ENCODE data around the gene GARS1.
A peak's percentile ranks its signal among the peaks of the same experiment; 100 is the strongest.
"Not testable (repeated sequence)": the region's sequence is repeated elsewhere in the genome, so short reads cannot be mapped to it uniquely, and the experiment has no call there.

GARS1 gene

DNA sequence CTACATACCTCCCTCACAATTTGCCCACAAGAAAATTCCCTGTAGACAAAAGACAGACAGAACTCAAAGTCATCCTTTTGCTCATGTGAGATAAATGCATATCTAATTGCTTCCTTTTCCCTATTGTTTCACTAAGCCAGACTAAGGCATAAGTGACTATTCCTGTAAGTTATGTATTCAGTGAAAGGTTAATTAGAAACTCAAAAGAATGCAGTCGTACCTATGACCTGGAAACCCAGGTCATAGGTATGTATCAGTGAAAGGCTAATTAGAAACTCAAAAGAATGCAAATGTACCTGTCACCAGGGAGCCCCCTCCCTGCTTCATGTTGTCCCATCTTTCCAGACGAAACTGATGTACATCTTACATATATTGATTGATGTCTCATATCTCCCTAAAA, 10.3 kb upstream of the GARS1 start:
- H3K4me3 Mint-ChIP-seq, result no peak overlapping the region
- DNase-seq, result no peak
- H3K36me3 Mint-ChIP-seq (ENCODE audit: low read depth), result peaks cover 90% of the 10 kb centered on the region
- H3K27me3 Mint-ChIP-seq (ENCODE audit: low read depth, poor library complexity), result peaks cover 3% of the 10 kb centered on the region
- no peak overlapping the region for H3K27ac Mint-ChIP-seq
- H3K9me3 Mint-ChIP-seq, result peaks cover 41% of the 10 kb centered on the region
- TF ChIP-seq, protein P1, sequence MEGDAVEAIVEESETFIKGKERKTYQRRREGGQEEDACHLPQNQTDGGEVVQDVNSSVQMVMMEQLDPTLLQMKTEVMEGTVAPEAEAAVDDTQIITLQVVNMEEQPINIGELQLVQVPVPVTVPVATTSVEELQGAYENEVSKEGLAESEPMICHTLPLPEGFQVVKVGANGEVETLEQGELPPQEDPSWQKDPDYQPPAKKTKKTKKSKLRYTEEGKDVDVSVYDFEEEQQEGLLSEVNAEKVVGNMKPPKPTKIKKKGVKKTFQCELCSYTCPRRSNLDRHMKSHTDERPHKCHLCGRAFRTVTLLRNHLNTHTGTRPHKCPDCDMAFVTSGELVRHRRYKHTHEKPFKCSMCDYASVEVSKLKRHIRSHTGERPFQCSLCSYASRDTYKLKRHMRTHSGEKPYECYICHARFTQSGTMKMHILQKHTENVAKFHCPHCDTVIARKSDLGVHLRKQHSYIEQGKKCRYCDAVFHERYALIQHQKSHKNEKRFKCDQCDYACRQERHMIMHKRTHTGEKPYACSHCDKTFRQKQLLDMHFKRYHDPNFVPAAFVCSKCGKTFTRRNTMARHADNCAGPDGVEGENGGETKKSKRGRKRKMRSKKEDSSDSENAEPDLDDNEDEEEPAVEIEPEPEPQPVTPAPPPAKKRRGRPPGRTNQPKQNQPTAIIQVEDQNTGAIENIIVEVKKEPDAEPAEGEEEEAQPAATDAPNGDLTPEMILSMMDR (IDR thresholded peaks at IDR 0.05), result no peak
- H3K4me1 Mint-ChIP-seq, result no peaks in the 10 kb centered on the region

DNA sequence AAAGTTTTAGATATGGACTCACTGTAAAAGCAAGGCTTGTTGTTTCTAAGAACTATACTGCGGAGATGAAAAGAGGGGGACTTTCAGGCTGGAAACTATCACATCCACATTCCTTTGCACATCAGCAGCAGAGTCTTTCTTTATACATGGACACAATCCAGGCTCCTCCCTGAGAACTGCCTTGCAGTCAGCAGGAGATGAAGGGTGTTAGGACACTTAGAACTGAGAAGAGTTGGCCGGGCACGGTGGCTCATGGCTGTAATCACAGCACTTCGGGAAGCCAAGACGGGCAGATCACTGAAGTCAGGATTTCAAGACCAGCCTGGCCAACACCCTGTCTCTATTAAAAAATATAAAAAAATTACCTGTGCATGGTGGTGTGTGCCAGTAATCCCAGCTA, 9.7 kb upstream of the GARS1 start:
- TF ChIP-seq, protein P1 (IDR thresholded peaks at IDR 0.05), result no peak
- peaks cover 37% of the 10 kb centered on the region for H3K9me3 Mint-ChIP-seq

DNA sequence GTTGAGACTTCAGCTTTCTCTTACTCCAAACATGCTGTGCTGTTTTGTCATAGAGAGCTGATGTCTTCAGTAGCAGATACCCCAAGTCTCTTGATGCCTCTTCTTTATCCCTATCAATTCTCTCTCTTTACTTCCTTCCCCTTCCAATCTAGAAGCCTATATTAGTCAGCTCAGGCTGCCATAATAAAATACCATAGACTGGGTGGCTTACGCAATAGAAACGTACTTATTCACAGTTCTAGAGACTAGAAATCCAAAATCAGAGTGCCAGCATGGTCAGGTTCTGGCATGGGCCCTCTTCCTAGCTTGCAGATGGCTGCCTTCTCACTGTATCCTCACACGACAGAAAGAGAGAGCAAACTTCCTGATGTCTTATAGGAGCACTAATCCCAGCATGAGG, 9.0 kb upstream of the GARS1 start:
- Mint-ChIP-seq H3K4me1 (no peaks in the 10 kb centered on the region), H3K27ac (no peak overlapping the region), H3K36me3 (ENCODE audit: low read depth) (peaks cover 89% of the 10 kb centered on the region), H3K4me3 (no peak overlapping the region), H3K9me3 (peaks cover 30% of the 10 kb centered on the region), H3K27me3 (ENCODE audit: low read depth, poor library complexity) (peaks cover 3% of the 10 kb centered on the region)
- TF ChIP-seq, protein P1 (IDR thresholded peaks at IDR 0.05), result no peak
- DNase-seq, result no peak

More for the DNA sequence above, 9.7 kb upstream of the GARS1 start:
- peaks cover 91% of the 10 kb centered on the region for H3K36me3 Mint-ChIP-seq (ENCODE audit: low read depth)
- no peak for DNase-seq
- no peaks in the 10 kb centered on the region for H3K4me1 Mint-ChIP-seq
- H3K4me3 Mint-ChIP-seq, result no peak overlapping the region
- H3K27ac Mint-ChIP-seq, result no peak overlapping the region
- H3K27me3 Mint-ChIP-seq (ENCODE audit: low read depth, poor library complexity), result peaks cover 3% of the 10 kb centered on the region

DNA sequence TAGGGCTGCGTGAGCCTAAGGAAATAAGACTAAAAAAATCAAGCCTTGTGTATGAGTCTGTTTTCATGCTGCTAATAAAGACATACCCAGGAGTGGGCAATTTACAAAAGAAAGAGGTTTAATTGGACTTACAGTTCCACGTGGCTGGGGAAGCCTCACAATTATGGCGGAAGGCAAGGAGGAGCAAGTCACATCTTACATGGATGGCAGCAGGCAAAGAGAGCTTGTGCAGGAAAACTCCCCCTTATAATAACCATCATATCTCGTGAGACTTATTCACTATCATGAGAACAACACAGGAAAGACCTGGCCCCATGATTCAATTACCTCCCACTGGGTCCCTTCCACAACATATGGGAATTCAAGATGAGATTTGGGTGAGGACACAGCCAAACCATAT, 7.1 kb upstream of the GARS1 start:
- not testable (repeated sequence) for DNase-seq; H3K27me3 Mint-ChIP-seq (ENCODE audit: low read depth, poor library complexity); H3K27ac Mint-ChIP-seq; H3K4me1 Mint-ChIP-seq; H3K4me3 Mint-ChIP-seq
- Mint-ChIP-seq H3K9me3 (peaks cover 31% of the 10 kb centered on the region), H3K36me3 (ENCODE audit: low read depth) (peaks cover 88% of the 10 kb centered on the region)

DNA sequence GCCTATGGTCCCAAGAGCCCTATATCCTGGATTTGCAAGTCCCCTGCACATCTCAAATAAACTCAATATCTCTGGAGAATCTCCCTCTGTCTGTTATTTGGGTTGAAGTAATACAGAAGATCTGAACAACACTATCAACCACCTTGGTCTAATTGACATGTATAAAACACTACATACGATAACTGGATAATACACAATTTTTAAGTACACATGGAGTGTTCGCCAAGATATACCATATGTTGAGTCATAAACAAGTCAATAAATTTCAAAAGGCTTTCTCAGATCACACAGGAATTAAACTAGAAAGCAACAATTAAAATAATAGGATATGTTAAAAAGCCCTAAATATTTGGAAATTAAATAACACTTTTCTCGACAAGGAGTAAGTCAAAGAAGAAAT, 5.6 kb upstream of the GARS1 start:
- TF ChIP-seq, protein P1 (IDR thresholded peaks at IDR 0.05), result no peak
- no peak overlapping the region for H3K4me3 Mint-ChIP-seq
- no peak overlapping the region for H3K27ac Mint-ChIP-seq
- no peak for DNase-seq
- H3K36me3 Mint-ChIP-seq (ENCODE audit: low read depth), result peaks cover 72% of the 10 kb centered on the region
- H3K27me3 Mint-ChIP-seq (ENCODE audit: low read depth, poor library complexity), result peaks cover 3% of the 10 kb centered on the region
- H3K9me3 Mint-ChIP-seq, result peaks cover 26% of the 10 kb centered on the region
- peaks cover 12% of the 10 kb centered on the region for H3K4me1 Mint-ChIP-seq

DNA sequence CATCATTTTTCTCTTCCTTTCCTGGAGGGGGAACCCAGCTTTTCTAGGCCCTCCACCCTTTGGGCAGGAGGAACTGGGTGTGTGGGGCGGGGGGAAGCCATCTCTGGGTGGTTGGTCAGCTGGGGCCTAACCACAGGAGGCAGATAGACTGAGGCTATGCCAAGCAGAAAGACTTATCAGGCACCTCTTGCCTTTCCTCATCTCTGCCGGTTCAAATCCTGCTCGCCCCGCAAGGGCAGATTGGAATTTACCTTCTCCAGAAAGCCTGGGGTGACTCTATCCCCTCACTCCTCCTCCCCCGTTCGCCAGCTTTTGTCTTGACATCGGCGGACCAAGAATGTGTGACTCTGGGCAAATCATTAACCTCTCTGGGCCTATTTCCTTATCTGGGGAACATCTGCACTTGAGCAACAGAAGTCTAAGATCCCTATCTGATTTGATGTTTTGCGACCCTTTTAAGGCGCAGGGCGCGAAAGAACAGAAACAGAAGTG, 584 bp upstream of the GARS1 start:
- Mint-ChIP-seq H3K4me3 (peak overlapping the region; percentile 100), H3K4me1 (peaks cover 37% of the 10 kb centered on the region), H3K27ac (peak overlapping the region; percentile 99), H3K9me3 (peaks cover 4% of the 10 kb centered on the region), H3K36me3 (ENCODE audit: low read depth) (peaks cover 44% of the 10 kb centered on the region), H3K27me3 (ENCODE audit: low read depth, poor library complexity) (peaks cover 4% of the 10 kb centered on the region)
- TF ChIP-seq, protein P1 (IDR thresholded peaks at IDR 0.05), result no peak
- peak; percentile 42 for DNase-seq

All from nephron progenitor cell (in vitro differentiated cells).